WTC11 (cell line): ENCODE measurements around the gene TMED3. TPM values are rescaled to one million over a fixed set of nuclear protein-coding genes. Genes with fewer than 3 reads are reported as not detected.
A peak's percentile ranks its signal among the peaks of the same experiment; 100 is the strongest.

Source experiments
- ATAC-seq: fragments of 200-7000 bp; cut with Tn5 transposase; 2 replicates; pipeline ENCODE4 v1.10.0; 2021; ENCODE audit warnings: mild to moderate bottlenecking, moderate library complexity
- CTCF ChIA-PET: fragments of 300-600 bp; sonication (Branson Sonifier 250); formaldehyde crosslinking; loops from one replicate; lab custom pipeline; 2021; ENCODE audit warnings: antibody characterized with exemption; lab: Charles Lee
- POLR2A ChIA-PET: fragments of 350-600 bp; sonication (Branson Sonifier 250); formaldehyde crosslinking; loops from one replicate; lab custom pipeline; 2021; ENCODE audit warnings: antibody characterized with exemption; lab: Charles Lee
- DNase-seq: peaks from one replicate; pipeline ENCODE4 v3.0.0; 2021; ENCODE audit warnings: low spot score
- H3K27ac Mint-ChIP-seq: 2 replicates; pipeline ENCODE4 v1.8.0; 2021; ENCODE audit warnings: mixed read lengths
- H3K27me3 Mint-ChIP-seq: 2 replicates; pipeline ENCODE4 v1.8.0; 2021; ENCODE audit warnings: low read depth, mild to moderate bottlenecking, moderate library complexity, mixed read lengths
- H3K36me3 Mint-ChIP-seq: 2 replicates; pipeline ENCODE4 v1.8.0; 2021; ENCODE audit warnings: mixed read lengths
- H3K4me1 Mint-ChIP-seq: 2 replicates; pipeline ENCODE4 v1.8.0; 2022; ENCODE audit warnings: mixed read lengths
- H3K4me3 Mint-ChIP-seq: 2 replicates; pipeline ENCODE4 v1.8.0; 2021; ENCODE audit warnings: mild to moderate bottlenecking, moderate library complexity, mixed read lengths
- H3K9me3 Mint-ChIP-seq: 2 replicates; pipeline ENCODE4 v1.8.0; 2021; ENCODE audit warnings: mixed read lengths
- ATF1 ChIP-seq: sonication (generic); formaldehyde crosslinking; IDR thresholded peaks from 2 replicates; pipeline ENCODE4 v1.8.1; 2023; ENCODE audit warnings: mild to moderate bottlenecking, moderate library complexity, missing genetic modification reagents
- E2F5 ChIP-seq: sonication (generic); formaldehyde crosslinking; IDR thresholded peaks from 2 replicates; pipeline ENCODE4 v1.8.1; 2022; ENCODE audit warnings: mild to moderate bottlenecking, moderate library complexity, missing genetic modification reagents
- FOXP1 ChIP-seq: sonication (generic); formaldehyde crosslinking; IDR thresholded peaks from 2 replicates; pipeline ENCODE4 v1.8.0; 2022; ENCODE audit warnings: missing genetic modification reagents, mild to moderate bottlenecking, moderate library complexity, borderline replicate concordance
- GABPB1 ChIP-seq: sonication (generic); formaldehyde crosslinking; IDR thresholded peaks from 2 replicates; pipeline ENCODE4 v1.8.1; 2023; ENCODE audit warnings: mild to moderate bottlenecking, missing genetic modification reagents
- HMGXB4 ChIP-seq: sonication (generic); formaldehyde crosslinking; IDR thresholded peaks from 2 replicates; pipeline ENCODE4 v1.8.1; 2023; ENCODE audit warnings: mild to moderate bottlenecking, moderate library complexity, missing genetic modification reagents
- MXD4 ChIP-seq: fragments of 250-450 bp; sonication (Bioruptor Pico); IDR thresholded peaks from 2 replicates; pipeline ENCODE4 v1.8.0; 2021; ENCODE audit warnings: mild to moderate bottlenecking, moderate library complexity, borderline replicate concordance
- OVOL2 ChIP-seq: fragments of 250-450 bp; sonication (Bioruptor Pico); IDR thresholded peaks from 2 replicates; pipeline ENCODE4 v1.9.0; 2021; ENCODE audit warnings: mild to moderate bottlenecking, borderline replicate concordance
- SMAD4 ChIP-seq: sonication (generic); formaldehyde crosslinking; IDR thresholded peaks from 2 replicates; pipeline ENCODE4 v1.8.0; 2022; ENCODE audit warnings: mild to moderate bottlenecking, missing genetic modification reagents
- STAT6 ChIP-seq: sonication (generic); formaldehyde crosslinking; conservative IDR thresholded peaks from 2 replicates; pipeline ENCODE4 v1.8.1; 2023; ENCODE audit warnings: mild to moderate bottlenecking, low read depth, missing genetic modification reagents, moderate library complexity
- ZBTB43 ChIP-seq: sonication (generic); formaldehyde crosslinking; IDR thresholded peaks from 2 replicates; pipeline ENCODE4 v1.8.1; 2023; ENCODE audit warnings: mild to moderate bottlenecking, missing genetic modification reagents
- ZNF121 ChIP-seq: sonication (generic); formaldehyde crosslinking; IDR thresholded peaks from 2 replicates; pipeline ENCODE4 v1.8.0; 2023; ENCODE audit warnings: missing genetic modification reagents
- ZNF138 ChIP-seq: sonication (generic); formaldehyde crosslinking; conservative IDR thresholded peaks from 2 replicates; pipeline ENCODE4 v1.8.1; 2022; ENCODE audit warnings: mild to moderate bottlenecking, moderate library complexity, missing genetic modification reagents
- ZNF219 ChIP-seq: sonication (generic); formaldehyde crosslinking; IDR thresholded peaks from 2 replicates; pipeline ENCODE4 v1.8.0; 2023; ENCODE audit warnings: missing genetic modification reagents, mild to moderate bottlenecking, borderline replicate concordance
- ZNF232 ChIP-seq: sonication (generic); formaldehyde crosslinking; IDR thresholded peaks from 2 replicates; pipeline ENCODE4 v1.8.0; 2022; ENCODE audit warnings: mild to moderate bottlenecking, missing genetic modification reagents
- ZNF263 ChIP-seq: sonication (generic); formaldehyde crosslinking; IDR thresholded peaks from 2 replicates; pipeline ENCODE4 v1.8.1; 2022; ENCODE audit warnings: low read depth, mild to moderate bottlenecking, moderate library complexity, missing genetic modification reagents
- ZNF423 ChIP-seq: fragments of 250-450 bp; sonication (Bioruptor Pico); IDR thresholded peaks from 2 replicates; pipeline ENCODE4 v2.1.2; 2022; ENCODE audit warnings: mild to moderate bottlenecking, moderate library complexity
- ZSCAN18 ChIP-seq: fragments of 250-450 bp; sonication (Bioruptor Pico); IDR thresholded peaks from 2 replicates; pipeline ENCODE4 v2.1.2; 2022; ENCODE audit warnings: mild to moderate bottlenecking, moderate library complexity
- total RNA-seq: library from RNA; stranded (reverse); gene quantifications from 3 replicates; pipeline ENCODE4 v1.2.3, GENCODE V29; 2021
- TF ChIP-seq, protein P1 (sequence below): sonication (generic); formaldehyde crosslinking; IDR thresholded peaks from 2 replicates; pipeline ENCODE4 v1.8.0; 2023; ENCODE audit warnings: missing genetic modification reagents
- TF ChIP-seq, protein P2 (sequence below): sonication (generic); formaldehyde crosslinking; IDR thresholded peaks from 2 replicates; pipeline ENCODE4 v1.8.0; 2023; ENCODE audit warnings: mild to moderate bottlenecking, missing genetic modification reagents
- TF ChIP-seq, protein P3 (sequence below): sonication (generic); formaldehyde crosslinking; IDR thresholded peaks from 2 replicates; pipeline ENCODE4 v1.8.1; 2022; ENCODE audit warnings: mild to moderate bottlenecking, missing genetic modification reagents, moderate library complexity, borderline replicate concordance

TMED3 gene
- total RNA-seq, 1 experiment from 2014 or later = 51.2 TPM

DNA sequence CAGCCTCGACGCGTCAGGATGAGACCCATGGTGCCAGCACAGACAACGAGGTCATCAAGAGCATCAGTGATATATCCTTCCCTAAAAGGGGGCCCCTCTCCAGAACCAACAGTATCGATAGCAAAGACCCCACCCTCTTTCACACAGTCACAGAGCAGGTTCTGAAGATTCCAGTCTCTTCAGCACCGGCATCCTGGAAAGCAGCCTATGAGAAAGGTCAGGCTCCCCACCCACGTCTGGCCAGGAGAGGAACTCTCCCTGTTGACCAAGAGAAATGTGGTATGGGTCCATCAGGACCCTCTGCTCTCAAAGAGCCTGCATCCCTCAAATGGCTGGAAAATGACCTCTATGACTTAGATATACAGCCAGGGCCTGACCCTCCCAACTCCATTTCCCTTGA, 16.8 kb upstream of the TMED3 start (continued):
- TF ChIP-seq HMGXB4 (CRISPR knock-in tag) (no peak), ZBTB43 (CRISPR knock-in tag) (no peak), ZNF263 (CRISPR knock-in tag) (no peak), ZNF219 (CRISPR knock-in tag) (no peak), ZNF232 (CRISPR knock-in tag) (no peak), ZNF121 (CRISPR knock-in tag) (no peak)

DNA sequence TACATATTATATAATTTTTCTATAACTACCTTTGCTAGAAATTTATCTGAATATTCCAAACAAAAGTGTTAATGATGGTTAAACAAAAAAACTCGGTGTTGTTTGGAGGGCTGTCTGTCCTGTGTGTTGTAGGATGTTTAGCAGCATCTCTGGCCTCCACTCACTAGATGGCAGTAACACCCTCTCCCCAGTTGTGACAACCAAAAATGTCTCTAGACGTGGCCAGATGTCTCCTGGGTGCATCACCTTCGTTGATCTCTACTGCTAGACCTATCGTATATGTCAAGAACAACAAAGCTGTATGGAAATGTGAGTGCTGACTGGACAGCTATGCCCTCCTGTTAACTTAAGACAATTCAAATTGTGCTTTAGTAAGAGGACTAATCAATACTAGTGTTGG, 14.3 kb upstream of the TMED3 start:
- Mint-ChIP-seq H3K9me3 (peaks cover 7% of the 10 kb centered on the region), H3K4me3 (no peak overlapping the region), H3K27ac (no peak overlapping the region), H3K27me3 (peaks cover 48% of the 10 kb centered on the region), H3K4me1 (no peaks in the 10 kb centered on the region), H3K36me3 (no peaks in the 10 kb centered on the region)
- ChIA-PET POLR2A (no interaction called here), CTCF (interaction anchor here (0.7 kb wide), 1 partner anchor 14 kb away, joined by 6 read pairs; the partner anchor contains the start of gene TMED3)
- DNase-seq (no peak), ATAC-seq (peak; percentile 66)
- TF ChIP-seq, protein P1, sequence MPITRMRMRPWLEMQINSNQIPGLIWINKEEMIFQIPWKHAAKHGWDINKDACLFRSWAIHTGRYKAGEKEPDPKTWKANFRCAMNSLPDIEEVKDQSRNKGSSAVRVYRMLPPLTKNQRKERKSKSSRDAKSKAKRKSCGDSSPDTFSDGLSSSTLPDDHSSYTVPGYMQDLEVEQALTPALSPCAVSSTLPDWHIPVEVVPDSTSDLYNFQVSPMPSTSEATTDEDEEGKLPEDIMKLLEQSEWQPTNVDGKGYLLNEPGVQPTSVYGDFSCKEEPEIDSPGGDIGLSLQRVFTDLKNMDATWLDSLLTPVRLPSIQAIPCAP = no peak
- TF ChIP-seq ZSCAN18 (no peak), ZNF423 (no peak), MXD4 (no peak), FOXP1 (CRISPR knock-in tag) (no peak), SMAD4 (CRISPR knock-in tag) (no peak), ZNF138 (no peak), GABPB1 (no peak), ZBTB43 (CRISPR knock-in tag) (no peak), E2F5 (CRISPR knock-in tag) (no peak), ATF1 (CRISPR knock-in tag) (no peak), OVOL2 (CRISPR knock-in tag) (no peak), STAT6 (no peak)
- TF ChIP-seq, protein P2, sequence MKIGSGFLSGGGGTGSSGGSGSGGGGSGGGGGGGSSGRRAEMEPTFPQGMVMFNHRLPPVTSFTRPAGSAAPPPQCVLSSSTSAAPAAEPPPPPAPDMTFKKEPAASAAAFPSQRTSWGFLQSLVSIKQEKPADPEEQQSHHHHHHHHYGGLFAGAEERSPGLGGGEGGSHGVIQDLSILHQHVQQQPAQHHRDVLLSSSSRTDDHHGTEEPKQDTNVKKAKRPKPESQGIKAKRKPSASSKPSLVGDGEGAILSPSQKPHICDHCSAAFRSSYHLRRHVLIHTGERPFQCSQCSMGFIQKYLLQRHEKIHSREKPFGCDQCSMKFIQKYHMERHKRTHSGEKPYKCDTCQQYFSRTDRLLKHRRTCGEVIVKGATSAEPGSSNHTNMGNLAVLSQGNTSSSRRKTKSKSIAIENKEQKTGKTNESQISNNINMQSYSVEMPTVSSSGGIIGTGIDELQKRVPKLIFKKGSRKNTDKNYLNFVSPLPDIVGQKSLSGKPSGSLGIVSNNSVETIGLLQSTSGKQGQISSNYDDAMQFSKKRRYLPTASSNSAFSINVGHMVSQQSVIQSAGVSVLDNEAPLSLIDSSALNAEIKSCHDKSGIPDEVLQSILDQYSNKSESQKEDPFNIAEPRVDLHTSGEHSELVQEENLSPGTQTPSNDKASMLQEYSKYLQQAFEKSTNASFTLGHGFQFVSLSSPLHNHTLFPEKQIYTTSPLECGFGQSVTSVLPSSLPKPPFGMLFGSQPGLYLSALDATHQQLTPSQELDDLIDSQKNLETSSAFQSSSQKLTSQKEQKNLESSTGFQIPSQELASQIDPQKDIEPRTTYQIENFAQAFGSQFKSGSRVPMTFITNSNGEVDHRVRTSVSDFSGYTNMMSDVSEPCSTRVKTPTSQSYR (CRISPR knock-in tag) = no peak
- TF ChIP-seq, protein P3, sequence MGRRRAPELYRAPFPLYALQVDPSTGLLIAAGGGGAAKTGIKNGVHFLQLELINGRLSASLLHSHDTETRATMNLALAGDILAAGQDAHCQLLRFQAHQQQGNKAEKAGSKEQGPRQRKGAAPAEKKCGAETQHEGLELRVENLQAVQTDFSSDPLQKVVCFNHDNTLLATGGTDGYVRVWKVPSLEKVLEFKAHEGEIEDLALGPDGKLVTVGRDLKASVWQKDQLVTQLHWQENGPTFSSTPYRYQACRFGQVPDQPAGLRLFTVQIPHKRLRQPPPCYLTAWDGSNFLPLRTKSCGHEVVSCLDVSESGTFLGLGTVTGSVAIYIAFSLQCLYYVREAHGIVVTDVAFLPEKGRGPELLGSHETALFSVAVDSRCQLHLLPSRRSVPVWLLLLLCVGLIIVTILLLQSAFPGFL = no peak
